A172 (cell line): ENCODE results near the gene CREBZF. TPM values are rescaled to one million over a fixed set of nuclear protein-coding genes. Genes with fewer than 3 reads are reported as not detected.

Experiments used
- DNase-seq: peaks from one replicate; pipeline ENCODE4 v3.0.0-alpha.2; 2015; ENCODE audit warnings: low spot score
- total RNA-seq: library from RNA; depleted of rRNA; stranded (reverse); fragments of >200 nt; shearing (Covaris generic); gene quantifications from 2 replicates; pipeline ENCODE4 v1.2.3, GENCODE V29; 2014; rRNA removed

Gene CREBZF
- total RNA-seq = 46.6 and 54.2 TPM in 2 replicates

GRCh38 chr11:85664615-85665481 is at the start of gene CREBZF:
CREBZF (minus strand) TSS chr11:85665129; CDS start chr11:85664875, 254 bp downstream.
- DNase-seq = peak; percentile 91

DNA sequence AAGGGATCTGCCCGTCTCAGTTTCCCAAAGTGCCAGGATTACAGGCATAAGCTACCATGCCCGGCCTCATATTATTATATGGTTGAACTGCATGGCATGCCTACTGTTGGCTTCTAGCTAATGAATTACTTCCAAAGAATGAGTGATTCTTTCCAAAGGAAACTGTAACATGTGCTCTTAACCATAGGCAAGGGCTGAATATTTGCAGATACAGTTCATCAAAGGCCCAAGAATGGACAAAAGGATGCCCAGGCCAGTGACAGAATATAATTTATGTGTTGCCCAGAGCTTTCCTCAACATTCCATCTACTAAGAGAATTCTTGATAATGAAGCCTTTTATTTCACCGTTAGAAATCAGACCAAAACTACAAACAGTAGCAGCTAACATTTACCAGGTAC is 48.0 kb upstream of the CREBZF start:
- DNase-seq = no peak

GRCh38 chr11:85710917-85711316 is 46.0 kb upstream of the CREBZF start:
- DNase-seq = no peak

DNA sequence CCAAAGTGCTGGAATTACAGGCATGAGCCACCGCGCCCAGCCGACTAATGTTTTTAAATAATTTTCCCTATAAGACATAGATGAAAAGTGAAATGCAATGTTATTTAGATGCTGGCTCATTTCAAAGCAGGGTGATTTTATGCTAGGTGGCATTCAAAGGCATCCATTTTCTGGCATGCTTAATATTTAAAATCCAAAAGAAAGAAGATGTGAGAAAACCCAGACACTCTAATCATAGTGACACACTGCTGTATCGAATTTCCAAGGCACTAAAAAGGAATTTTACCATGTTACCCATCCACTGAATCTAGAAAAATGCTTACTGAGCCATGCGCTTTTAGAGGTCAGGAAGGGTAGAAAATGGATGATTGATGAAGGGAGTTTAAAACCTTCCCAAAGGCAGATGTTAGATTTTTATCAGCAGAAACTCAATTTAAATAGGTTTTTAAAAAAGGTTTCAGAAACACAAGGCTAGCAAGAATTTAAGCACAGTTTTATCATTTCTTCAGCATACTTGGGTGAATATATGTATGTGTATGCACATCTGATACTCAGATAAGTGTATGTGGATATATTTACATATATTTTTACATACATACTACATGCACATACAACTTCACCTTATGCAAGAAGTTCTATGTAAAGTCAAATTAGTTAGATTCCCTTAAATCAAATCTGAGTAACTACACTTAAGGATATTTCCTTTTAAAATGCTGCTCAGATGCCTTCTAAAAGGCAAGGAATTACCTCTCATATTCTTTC is 45.2 kb upstream of the CREBZF start:
- DNase-seq = no peak

DNA sequence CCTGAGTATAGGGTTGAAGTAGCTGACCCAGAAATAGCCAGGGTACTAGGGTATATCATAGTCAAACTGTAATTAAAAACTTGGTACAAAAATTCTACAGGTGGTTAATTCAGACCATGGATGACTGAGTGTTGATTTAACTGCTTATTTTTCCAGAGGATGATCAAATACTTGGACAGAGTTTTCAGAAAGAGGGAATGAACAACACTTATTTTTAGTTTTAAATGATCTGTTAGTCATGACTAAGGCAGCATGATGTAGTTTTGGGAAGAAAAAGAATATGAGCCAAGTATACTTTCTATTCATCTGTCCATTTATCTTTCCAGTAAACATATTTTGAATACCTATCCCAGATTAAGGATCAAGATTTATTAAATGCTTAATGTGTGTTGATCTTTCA is 40.9 kb upstream of the CREBZF start:
- no peak for DNase-seq

DNA sequence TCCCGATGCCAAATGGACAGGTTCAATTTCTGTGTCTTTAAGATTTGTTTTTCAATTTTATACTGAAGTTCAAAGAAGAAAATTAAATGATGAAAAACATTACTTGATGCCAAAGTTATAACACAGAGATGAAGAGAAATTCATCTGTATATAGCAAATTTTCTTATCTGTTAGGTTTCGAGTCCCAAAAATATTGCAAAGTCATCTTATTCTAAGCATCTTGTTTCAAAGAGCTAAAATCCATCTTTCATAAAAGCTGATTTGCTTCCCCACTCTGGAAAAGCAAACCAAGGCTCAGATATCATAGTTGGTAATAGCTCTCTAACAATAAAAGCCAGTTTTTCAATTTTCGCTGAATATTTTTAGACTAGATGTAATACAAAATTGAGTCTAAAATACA is 40.0 kb upstream of the CREBZF start:
- DNase-seq = no peak

DNA sequence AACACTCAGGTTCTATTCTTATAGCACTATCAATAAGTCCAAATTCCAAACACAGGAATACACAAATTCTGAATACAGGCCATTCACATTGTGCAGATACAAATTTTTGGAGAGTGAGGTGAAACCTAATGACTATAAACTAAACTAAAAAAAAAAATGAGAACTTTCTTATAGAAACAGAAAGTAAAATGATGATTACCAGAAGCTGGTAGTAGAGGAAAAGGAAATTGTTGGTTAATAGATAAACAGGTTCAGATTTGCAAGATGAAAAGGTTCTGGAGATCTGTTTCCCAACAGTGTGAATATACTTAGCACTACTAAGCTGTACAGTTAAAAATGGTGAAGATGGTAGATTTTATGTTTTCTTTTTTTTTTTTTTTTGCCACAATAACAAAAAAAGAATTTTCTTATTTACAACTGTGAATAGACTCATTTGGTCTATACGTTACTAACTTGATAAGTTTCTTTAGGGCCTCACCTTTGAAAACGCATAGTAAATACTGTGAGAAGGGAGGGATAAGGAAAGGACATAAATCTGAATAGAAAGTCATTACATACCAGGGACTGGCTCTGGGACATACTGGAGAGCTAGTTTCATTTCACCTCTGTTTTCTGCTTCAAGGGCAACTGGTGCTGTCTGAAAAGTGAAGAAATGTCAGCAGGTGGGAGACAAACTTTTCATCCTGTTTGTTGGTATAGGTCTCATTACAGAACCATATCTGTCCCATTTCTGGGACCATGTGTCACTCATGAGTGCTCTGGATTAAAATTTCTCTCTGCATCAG is 35.2 kb upstream of the CREBZF start:
- DNase-seq = no peak

- DNase-seq = no peak
Observed at GRCh38 chr11:85698195-85698594, 33.3 kb upstream of the CREBZF start.

DNA sequence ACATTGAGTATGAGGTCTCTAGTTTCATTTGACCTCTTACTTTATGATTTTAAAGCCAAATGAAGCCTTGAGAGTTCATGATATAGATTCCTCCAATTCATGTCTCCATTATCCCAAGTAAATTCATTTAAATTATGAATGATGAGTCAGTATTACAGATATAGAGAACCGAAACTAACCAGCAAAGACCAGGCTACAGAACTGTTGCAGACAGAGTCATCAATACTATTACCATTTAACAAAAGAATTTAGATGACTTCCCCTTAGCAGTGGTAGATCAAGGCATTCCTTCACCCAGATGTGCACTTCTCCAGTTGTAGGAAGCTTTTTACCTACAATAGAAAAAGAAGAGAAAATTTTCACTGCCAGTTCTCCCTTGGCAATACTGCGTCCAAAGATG is 32.8 kb upstream of the CREBZF start:
- DNase-seq = no peak

DNA sequence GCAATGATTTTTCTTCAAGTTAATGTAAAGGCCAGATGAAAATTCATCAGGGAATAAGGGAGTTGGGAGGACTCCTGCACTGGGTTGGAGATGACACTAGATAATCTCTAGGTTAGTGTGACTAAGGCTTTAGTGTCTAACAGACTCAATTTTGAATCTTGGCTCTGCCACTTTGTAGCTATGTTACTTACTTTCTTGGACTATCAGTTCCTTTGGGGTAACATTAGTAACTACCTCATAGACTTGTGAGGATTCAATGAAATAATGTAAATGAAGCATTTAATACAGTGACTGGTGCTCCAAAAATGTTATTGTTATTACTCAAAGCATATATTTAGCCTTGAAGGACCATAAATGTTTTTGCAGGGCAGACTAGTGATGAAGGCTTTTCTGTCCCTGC is 30.6 kb upstream of the CREBZF start:
- DNase-seq = no peak

GRCh38 chr11:85694385-85694980 is 29.6 kb upstream of the CREBZF start:
- peak; percentile 49 for DNase-seq

GRCh38 chr11:85685820-85686459 is 21.0 kb upstream of the CREBZF start, which contains the start of gene CCDC89:
CCDC89 (minus strand) TSS chr11:85686195; CDS start chr11:85686130, 65 bp downstream.
- DNase-seq = peak; percentile 100

GRCh38 chr11:85685125-85685819 is 20.3 kb upstream of the CREBZF start:
- DNase-seq = no peak

GRCh38 chr11:85682330-85683305 is 17.7 kb upstream of the CREBZF start:
- DNase-seq = peak; percentile 26

- no peak for DNase-seq
Observed at GRCh38 chr11:85680897-85681296, 16.0 kb upstream of the CREBZF start.

GRCh38 chr11:85679576-85679975 is 14.6 kb upstream of the CREBZF start:
- no peak for DNase-seq

GRCh38 chr11:85673393-85673792 is 8.5 kb upstream of the CREBZF start:
- no peak for DNase-seq

- no peak for DNase-seq
Observed at GRCh38 chr11:85672105-85672902, 7.4 kb upstream of the CREBZF start.
